Caco-2 (cell line): ENCODE results near the gene WDR72. TPM values are rescaled to one million over a fixed set of nuclear protein-coding genes. Genes with fewer than 3 reads are reported as not detected.

Source experiments
- BruUV-seq: library from RNA; stranded (reverse); fragments of 400-500 nt; replicated peaks from 2 replicates; lab custom pipeline; 2021; lab: Mats Ljungman, UMichigan
- CTCF ChIA-PET: fragments of 300-600 bp; sonication (Branson Sonifier 250); formaldehyde crosslinking; loops from one replicate; lab custom pipeline; 2022; ENCODE audit warnings: antibody characterized with exemption; lab: Charles Lee
- POLR2A ChIA-PET: fragments of 300-600 bp; sonication (Branson Sonifier 250); formaldehyde crosslinking; loops from one replicate; lab custom pipeline; 2022; ENCODE audit warnings: antibody characterized with exemption; lab: Charles Lee
- DNase-seq, 2 experiments: peaks; one replicate each; pipeline versions ENCODE4 v3.0.0 to v3.0.0-alpha.2; 2020 to 2022
- H3K27me3 ChIP-seq: replicated peaks from 2 replicates; pipeline ENCODE4 v1.6.0; 2011; ENCODE audit warnings: low read length; ENCODE audit not compliant: control insufficient read depth, insufficient read depth
- H3K36me3 ChIP-seq: 2 replicates; pipeline ENCODE4 v1.5.1; 2011; ENCODE audit warnings: low read length; ENCODE audit not compliant: control insufficient read depth, insufficient read depth
- H3K4me1 ChIP-seq: fragments of 250-450 bp; sonication (Bioruptor Pico); 2 replicates; pipeline ENCODE4 v1.5.1; 2020; ENCODE audit warnings: mild to moderate bottlenecking
- H3K4me3 ChIP-seq: 2 replicates; pipeline ENCODE4 v1.5.1; 2011; ENCODE audit warnings: low read depth, mild to moderate bottlenecking, control low read depth, low read length
- H3K9me3 ChIP-seq: fragments of 250-450 bp; sonication (Bioruptor Pico); 2 replicates; pipeline ENCODE4 v1.5.1; 2020; ENCODE audit warnings: mild to moderate bottlenecking, moderate library complexity
- H3K27ac Mint-ChIP-seq: one replicate; pipeline ENCODE4 v1.8.0; 2022; ENCODE audit warnings: mixed read lengths; ENCODE audit not compliant: unreplicated experiment
- H3K27me3 Mint-ChIP-seq: one replicate; pipeline ENCODE4 v1.8.0; 2022; ENCODE audit warnings: mixed read lengths; ENCODE audit not compliant: insufficient read depth, unreplicated experiment
- H3K36me3 Mint-ChIP-seq: one replicate; pipeline ENCODE4 v1.8.0; 2022; ENCODE audit warnings: mild to moderate bottlenecking, mixed read lengths; ENCODE audit not compliant: insufficient read depth, unreplicated experiment
- H3K4me1 Mint-ChIP-seq: one replicate; pipeline ENCODE4 v1.8.0; 2022; ENCODE audit warnings: low read depth, mixed read lengths; ENCODE audit not compliant: unreplicated experiment
- H3K4me3 Mint-ChIP-seq: one replicate; pipeline ENCODE4 v1.8.0; 2022; ENCODE audit warnings: mild to moderate bottlenecking, moderate library complexity, mixed read lengths; ENCODE audit not compliant: unreplicated experiment
- H3K9me3 Mint-ChIP-seq: one replicate; pipeline ENCODE4 v1.8.0; 2022; ENCODE audit warnings: mixed read lengths; ENCODE audit not compliant: unreplicated experiment
- CTCF ChIP-seq, 2 experiments: fragments of 200-600 bp in 1 of 2; IDR thresholded peaks; 1 replicate in 1 of 2; 2 replicates in 1 of 2; pipeline versions ENCODE4 v1.5.1 to v1.8.0; 2011 to 2022; ENCODE audit warnings: antibody characterized with exemption in 1 of 2, control low read depth in 1 of 2, inconsistent platforms in 1 of 2, low read depth in 1 of 2, low read length in 1 of 2, mild to moderate bottlenecking in 1 of 2, moderate library complexity in 1 of 2; ENCODE audit not compliant: insufficient read depth in 1 of 2, severe bottlenecking in 1 of 2, unreplicated experiment in 1 of 2
- intact Hi-C: fragments of 100-400 bp; cut with micrococcal nuclease; formaldehyde crosslinking; loops from one replicate; pipeline ENCODE4 v1.10.0; 2022; ENCODE audit not compliant: unreplicated experiment
- total RNA-seq: library from RNA; stranded (reverse); gene quantifications from 2 replicates; pipeline ENCODE4 v1.2.3, GENCODE V29; 2022

The WDR72 gene
- total RNA-seq, 1 experiment from 2014 or later, result 11.2 TPM

- no peak for DNase-seq
- H3K4me3 ChIP-seq, result no peak overlapping the region
- ChIA-PET POLR2A (no interaction called here), CTCF (no interaction called here)
- no peaks in the 10 kb centered on the region for H3K9me3 Mint-ChIP-seq
- no peaks in the 10 kb centered on the region for H3K27me3 Mint-ChIP-seq
- no peak overlapping the region for H3K27ac Mint-ChIP-seq
- BruUV-seq, result no TSS peak
- no peaks in the 10 kb centered on the region for H3K36me3 ChIP-seq
- H3K36me3 Mint-ChIP-seq, result no peaks in the 10 kb centered on the region
- intact Hi-C loops, result no loop called here
- H3K4me1 ChIP-seq, result 0 out of 2 replicates have a peak, but pooled peaks cover 4% of the 10 kb centered on the region
- no peak overlapping the region for H3K4me3 Mint-ChIP-seq
- no peak for TF ChIP-seq CTCF (IDR thresholded peaks at IDR 0.05; ENCODE audit: insufficient read depth in 1 of 2, low read depth in 1 of 2, low read length in 1 of 2, severe bottlenecking in 1 of 2, unreplicated experiment in 1 of 2)
- peaks cover 8% of the 10 kb centered on the region for H3K4me1 Mint-ChIP-seq
- no peaks in the 10 kb centered on the region for H3K27me3 ChIP-seq
- H3K9me3 ChIP-seq, result no peaks in the 10 kb centered on the region
These were observed 11.9 kb downstream of the WDR72 start for GRCh38 chr15:53747501-53748068.

DNA sequence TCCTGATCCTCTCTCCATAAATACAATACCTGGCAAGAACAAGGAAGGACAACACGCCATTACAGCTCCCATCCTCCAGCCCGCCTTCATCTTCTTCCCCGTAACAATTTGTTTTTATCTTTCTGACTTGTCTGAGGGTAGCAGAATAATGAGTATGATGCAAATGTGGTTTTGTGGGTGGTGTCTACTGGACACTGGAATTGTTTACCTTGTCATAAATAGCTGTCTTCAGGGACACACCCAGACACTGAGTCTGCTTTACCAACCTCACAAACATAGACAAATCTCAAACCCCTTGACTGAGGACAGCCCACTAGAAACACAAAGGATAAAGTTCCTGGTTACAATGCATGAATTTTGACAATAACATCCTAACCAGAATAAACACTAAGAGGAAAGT is 13.4 kb downstream of the WDR72 start:
- no peaks in the 10 kb centered on the region for H3K9me3 Mint-ChIP-seq
- H3K4me1 Mint-ChIP-seq, result peaks cover 8% of the 10 kb centered on the region
- CTCF ChIA-PET, result no interaction called here
- no TSS peak for BruUV-seq
- DNase-seq, result no peak
- 0 out of 2 replicates have a peak, but pooled peaks cover 4% of the 10 kb centered on the region for H3K4me1 ChIP-seq
- no peaks in the 10 kb centered on the region for H3K36me3 Mint-ChIP-seq
- H3K36me3 ChIP-seq, result no peaks in the 10 kb centered on the region
- TF ChIP-seq CTCF (IDR thresholded peaks at IDR 0.05; ENCODE audit: insufficient read depth in 1 of 2, low read depth in 1 of 2, low read length in 1 of 2, severe bottlenecking in 1 of 2, unreplicated experiment in 1 of 2), result no peak
- H3K27me3 ChIP-seq, result no peaks in the 10 kb centered on the region
- H3K9me3 ChIP-seq, result no peaks in the 10 kb centered on the region; the same call in 1 of the 2 replicates
- H3K27me3 Mint-ChIP-seq, result no peaks in the 10 kb centered on the region
- intact Hi-C loops, result no loop called here
- H3K27ac Mint-ChIP-seq, result no peak overlapping the region
- POLR2A ChIA-PET, result no interaction called here
- no peak overlapping the region for H3K4me3 Mint-ChIP-seq
- no peak overlapping the region for H3K4me3 ChIP-seq

DNA sequence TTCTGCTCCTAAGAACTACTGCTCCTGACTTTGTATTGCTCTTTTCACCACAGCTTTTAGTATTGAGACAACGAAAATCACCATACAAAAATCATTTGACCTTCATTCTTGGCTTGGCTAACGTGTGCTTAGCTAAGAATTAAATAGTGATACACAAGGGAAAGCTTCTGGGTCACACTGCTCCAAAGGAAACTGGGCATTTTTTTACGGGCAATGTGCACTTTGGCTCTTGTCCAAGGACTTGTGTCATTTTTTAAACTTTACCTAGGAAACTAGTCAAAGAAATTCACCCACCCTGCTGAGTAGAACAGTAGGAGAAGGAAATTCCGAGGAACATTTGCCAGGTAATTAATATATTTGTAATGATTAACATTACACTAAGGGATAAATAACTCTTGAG is 19.8 kb downstream of the WDR72 start:
- no peaks in the 10 kb centered on the region for H3K27me3 Mint-ChIP-seq
- H3K9me3 Mint-ChIP-seq, result no peaks in the 10 kb centered on the region
- H3K36me3 ChIP-seq, result no peaks in the 10 kb centered on the region
- DNase-seq, result no peak
- H3K4me3 ChIP-seq, result no peak overlapping the region
- no peak overlapping the region for H3K27ac Mint-ChIP-seq
- no peak overlapping the region for H3K4me3 Mint-ChIP-seq
- intact Hi-C loops, result no loop called here
- H3K27me3 ChIP-seq, result no peaks in the 10 kb centered on the region
- CTCF ChIA-PET, result no interaction called here
- H3K4me1 Mint-ChIP-seq, result no peaks in the 10 kb centered on the region
- POLR2A ChIA-PET, result no interaction called here
- no peaks in the 10 kb centered on the region for H3K36me3 Mint-ChIP-seq
- TF ChIP-seq CTCF (IDR thresholded peaks at IDR 0.05; ENCODE audit: insufficient read depth in 1 of 2, low read depth in 1 of 2, low read length in 1 of 2, severe bottlenecking in 1 of 2, unreplicated experiment in 1 of 2), result no peak
- H3K4me1 ChIP-seq, result no peaks in the 10 kb centered on the region
- no peaks in the 10 kb centered on the region; the same call in 1 of the 2 replicates for H3K9me3 ChIP-seq
- BruUV-seq, result no TSS peak
